Keratinocyte (primary cell): ENCODE data around the gene TIGAR. TPM values are rescaled to one million over a fixed set of nuclear protein-coding genes. Genes with fewer than 3 reads are reported as not detected.

Experiments used
- DNase-seq: peaks from one replicate; pipeline ENCODE4 v3.0.0-alpha.2; 2011; ENCODE audit warnings: low read depth, missing footprints, low spot score
- FAIRE-seq: peaks from 2 replicates; lab custom pipeline; 2011; peaks lifted over from hg19 to GRCh38; lab: Jason Lieb, UNC
- H2AFZ ChIP-seq: 2 replicates; pipeline ENCODE4 v1.6.0; 2012; ENCODE audit warnings: low read length, control low read depth, inconsistent platforms; ENCODE audit not compliant: control insufficient read depth
- H3K27ac ChIP-seq: 2 replicates; pipeline ENCODE4 v1.5.1; 2011; ENCODE audit warnings: low read length; ENCODE audit not compliant: control insufficient read depth, insufficient read depth
- H3K27me3 ChIP-seq: 3 replicates; pipeline ENCODE4 v1.6.0; 2011; ENCODE audit warnings: low read length; ENCODE audit not compliant: control insufficient read depth, insufficient read depth; ENCODE audit errors: extremely low read depth
- H3K36me3 ChIP-seq, 2 experiments: 2 replicates in 1 of 2; 3 replicates in 1 of 2; pipeline ENCODE4 v1.5.1; 2011; ENCODE audit warnings: low read length in 2 of 2, mild to moderate bottlenecking in 1 of 2; ENCODE audit not compliant: control insufficient read depth in 2 of 2, insufficient read depth in 2 of 2; ENCODE audit errors: extremely low read depth in 1 of 2
- H3K4me1 ChIP-seq: 3 replicates; pipeline ENCODE4 v1.5.1; 2011; ENCODE audit warnings: low read length; ENCODE audit not compliant: control insufficient read depth, insufficient read depth; ENCODE audit errors: extremely low read depth
- H3K4me2 ChIP-seq: 3 replicates; pipeline ENCODE4 v1.6.0; 2011; ENCODE audit warnings: low read depth, low read length; ENCODE audit not compliant: control insufficient read depth, insufficient read depth; ENCODE audit errors: extremely low read depth
- H3K4me3 ChIP-seq, 3 experiments: fragments of 200-600 bp in 1 of 3; sonication (generic) in 1 of 3; 2 replicates in 2 of 3; 3 replicates in 1 of 3; pipeline ENCODE4 v1.5.1; 2011 to 2016; ENCODE audit warnings: low read length in 3 of 3, mild to moderate bottlenecking in 3 of 3, control low read depth in 2 of 3, inconsistent platforms in 1 of 3, low read depth in 1 of 3, mixed read lengths in 1 of 3, mixed run types in 1 of 3, moderate library complexity in 1 of 3; ENCODE audit not compliant: control insufficient read depth in 2 of 3, insufficient read depth in 2 of 3; ENCODE audit errors: extremely low read depth in 1 of 3
- H3K79me2 ChIP-seq: 2 replicates; pipeline ENCODE4 v1.6.0; 2012; ENCODE audit warnings: low read length; ENCODE audit not compliant: control insufficient read depth, insufficient read depth
- H3K9ac ChIP-seq: 3 replicates; pipeline ENCODE4 v1.6.0; 2011; ENCODE audit warnings: low read length; ENCODE audit not compliant: control insufficient read depth, insufficient read depth; ENCODE audit errors: extremely low read depth
- H3K9me1 ChIP-seq: 3 replicates; pipeline ENCODE4 v1.6.0; 2011; ENCODE audit warnings: low read length; ENCODE audit not compliant: control insufficient read depth, insufficient read depth; ENCODE audit errors: extremely low read depth
- H3K9me3 ChIP-seq: 2 replicates; pipeline ENCODE4 v1.5.1; 2012; ENCODE audit warnings: low read depth, low read length; ENCODE audit not compliant: control insufficient read depth
- H4K20me1 ChIP-seq: 3 replicates; pipeline ENCODE4 v1.6.0; 2011; ENCODE audit warnings: low read length; ENCODE audit not compliant: control insufficient read depth, insufficient read depth; ENCODE audit errors: extremely low read depth
- EZH2 ChIP-seq: IDR thresholded peaks from one replicate; pipeline ENCODE4 v1.6.1; 2012; ENCODE audit warnings: inconsistent platforms, mild to moderate bottlenecking, low read length, moderate library complexity
- dilution Hi-C: fragments of 300-500 bp; cut with MboI; formaldehyde crosslinking; loops from one replicate; pipeline ENCODE4 v1.7.0; 2020; ENCODE audit warnings: low sequenced_read_pairs; ENCODE audit not compliant: extremely low pct_ligation_motif_present
- polyA plus RNA-seq, 5 experiments: library from polyadenylated mRNA; depleted of rRNA in 3 of 5; stranded (reverse) in 3 of 5; stranded (forward) in 1 of 5; unstranded in 1 of 5; fragments of >200 nt; gene quantifications; 1 replicate in 1 of 5; 2 replicates in 3 of 5; 3 replicates in 1 of 5; pipeline versions ENCODE4 v1.2.1 to v1.2.3, GENCODE V29; 2011 to 2012; ENCODE audit warnings: missing spikeins in 2 of 5, low read depth in 1 of 5, low replicate concordance in 1 of 5
- TF ChIP-seq, protein P1 (sequence below), 3 experiments: IDR thresholded peaks in 1 of 3; conservative IDR thresholded peaks in 1 of 3; optimal IDR thresholded peaks in 1 of 3; 2 replicates in 2 of 3; 3 replicates in 1 of 3; pipeline versions ENCODE3 to v1.5.1; 2011; ENCODE audit warnings: low read length in 3 of 3, mild to moderate bottlenecking in 3 of 3, moderate library complexity in 2 of 3, control low read depth in 1 of 3, inconsistent platforms in 1 of 3; ENCODE audit not compliant: insufficient read depth in 2 of 3; ENCODE audit errors: extremely low read depth in 1 of 3

TIGAR gene
- polyA plus RNA-seq, 1 donor (not counting 4 experiments of a cell fraction or from before 2014, with no cell fraction given): 37.3 TPM

DNA sequence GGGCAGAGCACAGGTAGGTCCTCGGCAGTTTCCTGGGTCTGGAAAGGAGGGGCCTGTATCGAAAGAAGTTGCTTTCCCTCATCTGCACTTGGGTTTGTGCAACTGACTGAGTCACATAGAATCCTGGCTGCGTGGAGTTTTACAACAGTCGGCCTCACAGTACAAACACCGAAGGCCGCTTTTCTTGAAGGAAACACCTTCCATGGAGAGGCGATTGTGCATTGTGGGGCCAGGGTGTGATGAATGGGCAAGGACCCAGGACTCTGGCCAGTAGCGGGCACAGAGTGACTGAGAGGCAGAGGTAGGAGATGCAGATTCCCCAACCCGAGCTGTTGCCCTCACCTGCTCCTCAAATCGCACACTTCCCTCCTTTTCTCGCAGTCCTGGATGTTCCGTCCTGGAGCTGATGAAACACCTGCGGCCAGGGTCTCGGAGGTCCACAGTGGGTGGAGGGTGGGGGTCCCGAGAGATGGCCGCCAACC is 39.8 kb upstream of the TIGAR start:
- TF ChIP-seq EZH2: no peak
- TF ChIP-seq, protein P1, sequence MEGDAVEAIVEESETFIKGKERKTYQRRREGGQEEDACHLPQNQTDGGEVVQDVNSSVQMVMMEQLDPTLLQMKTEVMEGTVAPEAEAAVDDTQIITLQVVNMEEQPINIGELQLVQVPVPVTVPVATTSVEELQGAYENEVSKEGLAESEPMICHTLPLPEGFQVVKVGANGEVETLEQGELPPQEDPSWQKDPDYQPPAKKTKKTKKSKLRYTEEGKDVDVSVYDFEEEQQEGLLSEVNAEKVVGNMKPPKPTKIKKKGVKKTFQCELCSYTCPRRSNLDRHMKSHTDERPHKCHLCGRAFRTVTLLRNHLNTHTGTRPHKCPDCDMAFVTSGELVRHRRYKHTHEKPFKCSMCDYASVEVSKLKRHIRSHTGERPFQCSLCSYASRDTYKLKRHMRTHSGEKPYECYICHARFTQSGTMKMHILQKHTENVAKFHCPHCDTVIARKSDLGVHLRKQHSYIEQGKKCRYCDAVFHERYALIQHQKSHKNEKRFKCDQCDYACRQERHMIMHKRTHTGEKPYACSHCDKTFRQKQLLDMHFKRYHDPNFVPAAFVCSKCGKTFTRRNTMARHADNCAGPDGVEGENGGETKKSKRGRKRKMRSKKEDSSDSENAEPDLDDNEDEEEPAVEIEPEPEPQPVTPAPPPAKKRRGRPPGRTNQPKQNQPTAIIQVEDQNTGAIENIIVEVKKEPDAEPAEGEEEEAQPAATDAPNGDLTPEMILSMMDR (optimal IDR thresholded peaks at IDR 0.05 in 1 of 3, IDR thresholded peaks at IDR 0.05 in 1 of 3, conservative IDR thresholded peaks at IDR 0.05 in 1 of 3; ENCODE audit: extremely low read depth in 1 of 3, insufficient read depth in 2 of 3, low read length in 3 of 3): no peak
- Histone ChIP-seq H3K27ac (no peak overlapping the region), H3K9ac (no peak overlapping the region), H3K27me3 (no peaks in the 10 kb centered on the region), H3K36me3 (peaks cover 77 to 92% of the 10 kb centered on the region in 2 experiments), H3K4me3 (no peak overlapping the region), H2AFZ (no peak overlapping the region), H3K9me1 (no peaks in the 10 kb centered on the region), H3K4me2 (no peak overlapping the region), H3K4me1 (peaks cover 22% of the 10 kb centered on the region), H3K79me2 (peaks cover 98% of the 10 kb centered on the region), H4K20me1 (peaks cover 85% of the 10 kb centered on the region), H3K9me3 (no peaks in the 10 kb centered on the region)
- dilution Hi-C loops: no loop called here
- FAIRE-seq (no peak), DNase-seq (no peak)

DNA sequence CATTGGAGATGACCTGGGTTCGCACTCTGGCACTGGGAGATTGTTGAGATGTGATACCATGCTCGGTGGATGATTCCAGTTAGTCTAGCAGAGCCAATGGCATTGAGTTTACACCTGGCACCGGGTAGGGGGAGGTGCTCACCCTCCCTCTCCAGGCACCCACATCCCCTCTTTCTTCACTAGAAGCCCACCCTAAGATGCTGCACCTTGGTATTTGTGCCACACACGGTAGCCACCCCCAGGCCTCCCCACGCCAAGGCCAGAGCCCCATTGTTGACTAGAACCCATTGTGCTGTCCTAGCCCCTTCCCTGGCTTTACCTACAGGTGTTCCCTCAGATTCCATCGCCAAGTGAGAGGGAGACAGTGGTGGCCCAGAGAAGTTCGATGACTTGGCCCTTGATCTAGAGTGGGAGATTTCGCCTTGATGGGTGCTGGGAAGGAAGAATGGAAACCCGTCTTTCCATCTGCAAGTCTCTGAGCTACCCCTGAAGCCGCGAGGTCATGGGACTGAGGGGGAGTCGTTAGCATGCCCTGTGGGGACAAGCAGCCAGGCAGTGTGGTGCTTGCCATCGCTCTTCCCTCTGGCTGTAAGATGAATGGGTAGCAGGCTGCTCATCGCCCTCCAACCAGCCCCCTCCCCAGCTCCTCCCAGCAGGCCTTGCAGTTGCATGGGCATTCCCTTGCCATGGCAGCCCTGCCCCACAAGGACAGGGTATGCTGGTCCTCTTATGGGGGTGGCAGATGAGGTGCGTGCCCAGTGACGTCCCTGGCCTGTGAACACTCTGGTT is 38.7 kb upstream of the TIGAR start:
- Histone ChIP-seq H2AFZ (no peak overlapping the region), H3K9ac (no peak overlapping the region), H3K36me3 (peaks cover 84 to 92% of the 10 kb centered on the region in 2 experiments), H3K9me3 (no peaks in the 10 kb centered on the region), H3K27me3 (no peaks in the 10 kb centered on the region), H3K4me2 (no peak overlapping the region), H4K20me1 (peaks cover 87% of the 10 kb centered on the region), H3K27ac (no peak overlapping the region), H3K4me1 (peaks cover 12% of the 10 kb centered on the region), H3K79me2 (peaks cover 98% of the 10 kb centered on the region), H3K9me1 (no peaks in the 10 kb centered on the region), H3K4me3 (no peak overlapping the region)
- dilution Hi-C loops: no loop called here
- TF ChIP-seq, protein P1 (optimal IDR thresholded peaks at IDR 0.05 in 1 of 3, IDR thresholded peaks at IDR 0.05 in 1 of 3, conservative IDR thresholded peaks at IDR 0.05 in 1 of 3; ENCODE audit: extremely low read depth in 1 of 3, insufficient read depth in 2 of 3, low read length in 3 of 3): no peak
- TF ChIP-seq EZH2: no peak
- FAIRE-seq: no peak
- DNase-seq: no peak
